ENCODE results near the gene ACRBP.

GRCh38 chr12:6652391-6652790 is 5.2 kb upstream of the ACRBP start:
- TF ChIP-seq EZH2 (IDR thresholded peaks at IDR 0.05; ENCODE audit: borderline replicate concordance, low read depth, low read length, severe bottlenecking) (no peak), CTCF (IDR thresholded peaks at IDR 0.05; ENCODE audit: borderline replicate concordance, extremely low read depth, low read length, poor library complexity, severe bottlenecking) (no peak)

Data from DND-41 (cell line).